HepG2 (cell line): ENCODE measurements around the gene KRTCAP2. TPM values are rescaled to one million over a fixed set of nuclear protein-coding genes. Genes with fewer than 3 reads are reported as not detected.

ENCODE experiments used
- ATAC-seq: fragments of 200-7000 bp; cut with Tn5 transposase; 3 replicates; pipeline ENCODE4 v1.9.1; 2020; ENCODE audit warnings: mild to moderate bottlenecking, moderate library complexity
- BruUV-seq: library from RNA; stranded (reverse); fragments of 400-500 nt; replicated peaks from 2 replicates; lab custom pipeline; 2021; lab: Mats Ljungman, UMichigan
- CTCF ChIA-PET: fragments of 300-600 bp; formaldehyde crosslinking; extraction: SDS; loops from one replicate; lab custom pipeline; 2021; ENCODE audit warnings: low total read pairs, inconsistent platforms, low intra/inter-chr PET ratio; lab: Yijun Ruan, JAX
- POLR2A ChIA-PET: fragments of 350-600 bp; sonication (Branson Sonifier 250); formaldehyde crosslinking; loops from one replicate; lab custom pipeline; 2020; ENCODE audit warnings: antibody characterized with exemption, inconsistent platforms; lab: Yijun Ruan, JAX
- DNase-seq: peaks from one replicate; pipeline ENCODE4 v3.0.0-alpha.2; 2015; ENCODE audit warnings: low spot score
- FAIRE-seq: peaks from 3 replicates; lab custom pipeline; 2011; peaks lifted over from hg19 to GRCh38; lab: Jason Lieb, UNC
- H2AFZ ChIP-seq: one replicate; pipeline ENCODE4 v1.6.1; 2011; ENCODE audit warnings: low read length, inconsistent platforms
- H3K27ac ChIP-seq: fragments of 300-600 bp; 3 replicates; pipeline ENCODE4 v1.8.0; 2011; ENCODE audit warnings: mixed run types, mild to moderate bottlenecking, mixed read lengths, low read length, inconsistent platforms; ENCODE audit not compliant: insufficient read depth; ENCODE audit errors: extremely low read length
- H3K27me3 ChIP-seq, 2 experiments: fragments of 200-600 bp in 1 of 2; 2 replicates in 1 of 2; 3 replicates in 1 of 2; pipeline versions ENCODE4 v1.6.0 to v1.8.0; 2011; ENCODE audit warnings: low read length in 2 of 2, mild to moderate bottlenecking in 2 of 2, moderate library complexity in 2 of 2, inconsistent platforms in 1 of 2; ENCODE audit not compliant: insufficient read depth in 2 of 2, control insufficient read depth in 1 of 2
- H3K36me3 ChIP-seq, 2 experiments: fragments of 200-600 bp in 1 of 2; replicated peaks in 1 of 2; 2 replicates in 1 of 2; 3 replicates in 1 of 2; pipeline versions ENCODE4 v1.5.1 to v1.8.0; 2011; ENCODE audit warnings: low read length in 2 of 2, inconsistent platforms in 1 of 2; ENCODE audit not compliant: insufficient read depth in 2 of 2, control insufficient read depth in 1 of 2
- H3K4me1 ChIP-seq: 2 replicates; pipeline ENCODE4 v1.5.1; 2012; ENCODE audit warnings: low read length, inconsistent platforms; ENCODE audit not compliant: insufficient read depth
- H3K4me2 ChIP-seq: 2 replicates; pipeline ENCODE4 v1.6.0; 2011; ENCODE audit warnings: low read depth, low read length, inconsistent platforms
- H3K4me3 ChIP-seq, 3 experiments: fragments of 200-600 bp in 1 of 3; sonication (generic), shearing (Covaris generic) in 1 of 3; replicated peaks in 1 of 3; 2 replicates each; pipeline ENCODE4 v1.5.1; 2011 to 2016; ENCODE audit warnings: low read length in 3 of 3, inconsistent platforms in 2 of 3, low read depth in 2 of 3, mild to moderate bottlenecking in 2 of 3, control low read depth in 1 of 3, mixed read lengths in 1 of 3; ENCODE audit not compliant: insufficient read depth in 1 of 3
- H3K79me2 ChIP-seq: one replicate; pipeline ENCODE4 v1.6.1; 2011; ENCODE audit warnings: low read length, inconsistent platforms; ENCODE audit not compliant: insufficient read depth
- H3K9ac ChIP-seq: 2 replicates; pipeline ENCODE4 v1.6.0; 2011; ENCODE audit warnings: mild to moderate bottlenecking, low read depth, low read length, inconsistent platforms; ENCODE audit not compliant: insufficient read depth
- H3K9me3 ChIP-seq: 2 replicates; pipeline ENCODE4 v1.5.1; 2012; ENCODE audit warnings: mild to moderate bottlenecking, low read length
- H4K20me1 ChIP-seq: 2 replicates; pipeline ENCODE4 v1.6.0; 2011; ENCODE audit warnings: inconsistent platforms, mild to moderate bottlenecking, low read length, moderate library complexity; ENCODE audit not compliant: insufficient read depth
- HNRNPL ChIP-seq: fragments of 200-400 bp; formaldehyde crosslinking; IDR thresholded peaks from 2 replicates; pipeline ENCODE4 v1.6.1; 2017; ENCODE audit warnings: mild to moderate bottlenecking, low read depth, low read length
- NR0B2 ChIP-seq: sonication (generic); formaldehyde crosslinking; IDR thresholded peaks from 2 replicates; pipeline ENCODE4 v1.4.0; 2020; ENCODE audit warnings: mild to moderate bottlenecking, missing genetic modification reagents
- PATZ1 ChIP-seq: sonication (generic); formaldehyde crosslinking; IDR thresholded peaks from 2 replicates; pipeline ENCODE4 v1.4.0; 2020; ENCODE audit warnings: missing genetic modification reagents
- POLR2G ChIP-seq: fragments of 200-400 bp; formaldehyde crosslinking; IDR thresholded peaks from 2 replicates; pipeline ENCODE4 v1.6.1; 2018; ENCODE audit warnings: mild to moderate bottlenecking, low read depth, low read length, moderate library complexity
- YEATS2 ChIP-seq: sonication (generic); formaldehyde crosslinking; IDR thresholded peaks from 2 replicates; pipeline ENCODE4 v1.4.0; 2020; ENCODE audit warnings: missing genetic modification reagents, borderline replicate concordance
- ZNF737 ChIP-seq: sonication (generic); formaldehyde crosslinking; IDR thresholded peaks from 2 replicates; pipeline ENCODE4 v1.5.0; 2020; ENCODE audit warnings: missing genetic modification reagents, mild to moderate bottlenecking, borderline replicate concordance
- WGBS: methylation state at CpG from one replicate; pipeline ENCODE4 v1.1.6; 2017; ENCODE audit warnings: low lambda C conversion rate; 5-methylcytosine and 5-hydroxymethylcytosine counted together
- in situ Hi-C: cut with HindIII; loops from 2 replicates; pipeline ENCODE4 v1.10.0; 2017; ENCODE audit warnings: low pct_unique_long_range_greater_than_20kb; ENCODE audit not compliant: extremely low pct_ligation_motif_present
- intact Hi-C: fragments of 100-400 bp; cut with micrococcal nuclease; formaldehyde crosslinking; loops from one replicate; pipeline ENCODE4 v1.10.0; 2022; ENCODE audit not compliant: unreplicated experiment
- polyA plus RNA-seq, 8 experiments: library from polyadenylated mRNA; depleted of rRNA in 3 of 8; stranded (reverse) in 7 of 8; unstranded in 1 of 8; fragments of >200 nt; fragmentation: Illumina TruSeq in 4 of 8; extraction: Trizol in 4 of 8; gene quantifications; 2 replicates each; pipeline versions ENCODE4 v1.2.1 to v1.2.3, GENCODE V29; 2011 to 2016; ENCODE audit warnings: low read depth in 4 of 8, missing spikeins in 1 of 8, mixed read lengths in 1 of 8; ENCODE audit not compliant: insufficient read depth in 1 of 8
- total RNA-seq, 5 experiments: library from RNA; depleted of rRNA; stranded (reverse); fragments of >200 nt; fragmentation: Illumina TruSeq; extraction: Trizol; gene quantifications; 2 replicates each; pipeline ENCODE4 v1.2.3, GENCODE V29; 2016; ENCODE audit warnings: low read depth in 1 of 5

Gene KRTCAP2
- total and polyA plus RNA-seq, 2 of the 13 experiments (the other 11 are each of a cell fraction or from before 2014, with no cell fraction given): 77.3 to 79.4 TPM

GRCh38 chr1:155207806-155208540 is 34.9 kb upstream of the KRTCAP2 start, which contains the start of gene THBS3:
THBS3 (minus strand) TSS chr1:155207897; CDS start chr1:155207876, 21 bp downstream.
- ATAC-seq (no peak), FAIRE-seq (no peak), DNase-seq (no peak)
- Histone ChIP-seq H3K36me3 (peaks cover 3 to 5% of the 10 kb centered on the region in 2 experiments; a peak in 3 of 5 replicates), H3K4me1 (peaks cover 29% of the 10 kb centered on the region), H3K27me3 (peaks cover 0 to 16% of the 10 kb centered on the region in 2 experiments; a peak in 3 of 5 replicates), H4K20me1 (no peaks in the 10 kb centered on the region), H3K9ac (peak within 1 kb of the TSS; percentile 100), H3K4me2 (peak within 1 kb of the TSS; percentile 100), H3K4me3 (peak within 1 kb of the TSS; percentile 96 to 99 (median 98)), H2AFZ (peak within 1 kb of the TSS; percentile 92), H3K79me2 (peaks cover 13% of the 10 kb centered on the region), H3K9me3 (no peaks in the 10 kb centered on the region), H3K27ac (peak within 1 kb of the TSS; percentile 98)
- in situ Hi-C loops (loop anchor here (10.0 kb wide), 1 partner anchor 387 kb away; no protein-coding TSS in a partner anchor), intact Hi-C loops (loop anchor here (1.0 to 10.0 kb wide), 4 partner anchors 19 to 114 kb away; partner anchors contain the start of genes FDPS, PKLR and RUSC1)
- CTCF ChIA-PET: interaction anchor here (0.7 to 2.4 kb wide), 3 partner anchors 15 to 384 kb away, joined by 3 to 13 read pairs (median 3); partner anchors contain the start of genes KRTCAP2 and TRIM46
- 23% methylated on average over 17 of the region's 17 CpGs for WGBS
- TF ChIP-seq HNRNPL (0 out of 2 replicates have a peak, but pooled peaks have one; percentile 38), POLR2G (peak; percentile 7; the same call in 1 of the 2 replicates), YEATS2 (CRISPR knock-in tag) (0 out of 2 replicates have a peak, but pooled peaks have one; percentile 6), PATZ1 (CRISPR knock-in tag) (peak; percentile 38), NR0B2 (0 out of 2 replicates have a peak, but pooled peaks have one; percentile 12), ZNF737 (CRISPR knock-in tag) (no peak)
- POLR2A ChIA-PET: interaction anchor here (1.1 to 3.5 kb wide), 3 partner anchors 14 to 73 kb away, joined by 3 to 19 read pairs (median 3); no protein-coding TSS in a partner anchor
- BruUV-seq: TSS peak; percentile 76
